CD4-positive, alpha-beta T cell treated with Interleukin-17A for 1 hour (primary cell): ENCODE results near the gene ENPP3.

Experiments used
- DNase-seq: peaks from one replicate; pipeline ENCODE4 v3.0.0-alpha.2; 2020

ENPP3 gene

DNA sequence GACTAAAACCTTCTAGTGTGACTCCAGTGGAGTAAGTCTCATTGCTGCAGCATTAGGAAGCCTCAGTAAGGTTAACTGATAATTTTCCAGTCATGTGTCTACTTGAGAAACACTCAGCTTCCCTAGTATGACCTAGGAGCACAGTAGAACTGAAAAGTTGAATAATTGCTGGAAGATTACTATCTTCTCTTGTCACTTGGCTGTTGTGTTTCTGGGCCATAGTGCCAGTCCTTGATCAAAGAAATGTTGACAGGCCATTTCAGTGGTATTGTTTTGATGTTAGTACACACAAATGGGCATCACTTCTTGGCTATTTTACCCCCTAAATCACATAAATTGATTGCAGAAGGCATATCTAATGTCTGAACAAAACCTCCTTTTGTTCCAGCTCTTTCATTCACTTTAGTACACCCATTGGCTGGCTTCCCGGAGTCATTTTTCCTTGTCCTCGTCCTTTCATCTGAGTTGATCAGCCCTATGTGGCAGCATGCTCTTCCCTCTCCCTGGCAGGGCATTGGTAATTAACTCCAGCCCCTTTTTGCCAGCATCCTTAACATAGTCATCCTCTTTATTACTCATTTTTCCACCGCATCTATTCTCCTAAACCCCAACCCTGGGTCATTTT lies 6.0 kb downstream of the ENPP3 start:
- no peak for DNase-seq

DNA sequence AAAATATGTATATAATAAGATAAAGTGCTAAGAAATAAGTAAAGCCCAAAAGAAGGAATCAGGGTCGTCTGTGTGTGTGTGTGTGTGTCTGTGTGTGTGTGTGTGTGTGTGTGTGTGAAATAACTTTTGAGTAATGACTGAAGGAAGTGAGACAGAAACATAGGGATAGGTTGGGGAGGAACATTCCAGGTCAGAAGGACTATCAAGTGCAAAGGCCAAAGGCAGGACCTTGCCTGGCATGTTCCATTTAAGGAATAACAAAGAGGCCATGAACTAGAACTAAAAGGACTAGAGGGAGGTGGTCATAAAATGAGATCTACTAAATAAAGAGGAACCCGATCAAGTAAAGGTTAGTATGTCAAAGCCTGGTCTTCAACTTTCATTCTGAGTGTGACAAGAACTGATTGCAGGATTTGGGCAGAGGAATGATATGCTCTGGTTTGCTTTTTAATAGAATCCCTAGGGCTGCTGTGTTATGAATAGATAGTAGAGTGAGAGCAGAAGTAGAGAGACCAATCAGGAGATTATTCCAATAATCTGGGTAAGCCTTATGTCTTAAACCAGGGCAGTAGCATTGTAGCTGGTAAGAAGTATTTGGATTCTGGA lies 6.9 kb downstream of the ENPP3 start:
- no peak for DNase-seq

DNA sequence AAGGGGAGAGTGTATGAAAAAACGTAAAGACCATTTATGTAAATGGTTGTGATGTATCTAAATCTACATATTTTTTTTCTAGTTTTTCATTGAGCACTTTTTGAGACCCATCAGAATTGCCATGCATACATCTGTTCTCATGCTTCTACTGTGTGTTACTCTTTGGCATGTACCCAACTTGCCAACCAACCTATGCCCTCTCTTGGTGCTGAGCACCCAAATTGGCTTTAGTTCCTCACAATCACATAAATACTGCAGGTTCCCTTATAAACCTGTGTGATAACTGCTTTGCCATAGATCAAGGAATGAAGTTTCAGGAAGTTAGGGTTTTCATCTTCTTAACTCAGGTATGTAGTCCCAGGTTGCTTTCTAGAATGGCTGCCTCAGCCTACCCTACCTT lies 7.8 kb downstream of the ENPP3 start:
- DNase-seq, result no peak

DNA sequence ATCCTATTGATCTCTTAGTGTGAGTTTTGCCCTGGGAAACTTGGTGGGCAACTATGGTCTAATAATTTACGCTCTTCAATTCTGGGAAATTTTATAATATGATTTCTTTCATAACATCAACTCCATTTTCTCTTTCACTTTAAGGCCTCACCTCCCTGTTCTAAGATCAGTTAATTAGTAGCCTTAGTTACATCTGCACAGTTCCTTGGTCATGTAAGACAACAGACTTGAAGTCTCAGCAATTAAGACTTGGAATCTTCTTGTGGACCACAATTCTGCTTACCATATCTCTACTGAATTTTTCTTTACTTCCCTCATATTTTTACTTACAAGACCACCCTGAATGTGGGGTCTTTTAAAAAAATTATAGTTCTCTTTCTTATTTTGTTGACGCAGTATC lies 8.7 kb downstream of the ENPP3 start:
- no peak for DNase-seq

DNA sequence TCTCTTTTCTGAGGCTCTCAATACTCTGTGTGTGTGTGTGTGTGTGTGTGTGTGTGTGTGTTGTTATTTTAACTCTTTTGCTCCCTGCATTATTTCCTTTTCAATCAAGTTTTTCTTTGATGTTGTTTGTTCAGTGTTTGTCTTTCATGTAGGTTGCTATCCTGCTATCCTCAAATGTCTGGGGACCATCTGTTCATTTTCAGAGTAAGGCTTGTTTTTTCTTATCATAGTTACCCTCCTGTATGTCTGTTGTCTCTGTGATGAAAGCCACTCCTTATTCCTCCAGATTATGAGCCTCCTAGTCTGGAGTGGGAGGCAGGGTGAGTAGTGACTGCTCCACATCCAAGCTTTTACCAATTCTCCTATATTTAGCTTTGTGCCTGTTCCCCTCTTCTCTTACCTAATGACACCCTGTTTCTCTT lies 9.2 kb downstream of the ENPP3 start:
- no peak for DNase-seq

DNA sequence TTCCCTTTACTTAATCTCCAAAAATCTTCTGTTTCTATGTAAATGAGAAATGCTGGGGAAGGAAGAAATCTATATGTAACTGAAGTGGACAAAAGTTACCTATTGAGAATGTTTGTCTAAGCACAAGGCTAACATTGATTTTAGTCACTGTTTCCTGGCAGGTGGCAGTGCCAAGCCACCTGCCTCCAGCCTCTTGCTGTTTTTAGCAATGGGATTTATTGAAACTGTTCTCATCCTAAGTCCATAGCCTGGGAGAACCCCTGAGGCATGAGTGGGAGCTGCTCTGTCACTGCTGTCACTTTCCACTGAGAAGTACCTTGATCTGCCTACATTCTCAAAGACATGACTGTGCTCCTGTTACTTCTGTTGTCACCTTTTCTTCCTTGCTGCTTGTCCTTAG lies 14.7 kb downstream of the ENPP3 start:
- DNase-seq, result no peak

DNA sequence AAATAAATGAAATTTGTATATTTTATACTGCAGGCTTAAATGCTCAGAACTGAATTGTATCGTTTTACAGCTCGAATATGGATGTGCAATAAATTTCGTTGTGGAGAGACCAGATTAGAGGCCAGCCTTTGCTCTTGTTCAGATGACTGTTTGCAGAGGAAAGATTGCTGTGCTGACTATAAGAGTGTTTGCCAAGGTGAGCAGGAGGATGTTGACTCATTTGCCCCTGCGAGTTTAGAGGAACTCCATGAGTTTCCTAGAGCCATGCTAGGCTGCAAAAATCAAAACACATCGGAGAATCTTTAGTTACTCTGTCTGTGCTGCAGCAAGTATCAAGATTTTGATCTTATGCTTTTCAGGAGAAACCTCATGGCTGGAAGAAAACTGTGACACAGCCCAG lies 15.4 kb downstream of the ENPP3 start:
- DNase-seq, result no peak

DNA sequence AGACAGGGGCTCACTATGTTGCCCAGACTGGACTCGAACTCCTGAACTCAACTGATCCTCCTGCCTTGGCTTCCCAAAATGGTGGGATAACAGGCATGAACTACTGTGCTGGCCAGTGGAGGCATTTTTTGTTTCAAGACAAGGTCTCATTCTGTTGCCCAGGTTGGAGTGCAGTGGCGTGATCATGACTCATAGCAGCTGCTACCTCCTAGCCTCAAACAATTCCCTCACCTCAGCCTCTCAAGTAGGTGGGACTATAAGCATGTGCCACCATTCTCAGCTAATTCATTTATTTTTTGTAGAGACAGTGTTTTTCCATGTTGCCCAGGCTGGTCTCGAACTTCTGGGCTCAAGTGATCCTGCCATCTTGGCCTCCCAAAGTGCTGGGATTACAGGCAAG lies 17.2 kb downstream of the ENPP3 start:
- DNase-seq, result no peak

DNA sequence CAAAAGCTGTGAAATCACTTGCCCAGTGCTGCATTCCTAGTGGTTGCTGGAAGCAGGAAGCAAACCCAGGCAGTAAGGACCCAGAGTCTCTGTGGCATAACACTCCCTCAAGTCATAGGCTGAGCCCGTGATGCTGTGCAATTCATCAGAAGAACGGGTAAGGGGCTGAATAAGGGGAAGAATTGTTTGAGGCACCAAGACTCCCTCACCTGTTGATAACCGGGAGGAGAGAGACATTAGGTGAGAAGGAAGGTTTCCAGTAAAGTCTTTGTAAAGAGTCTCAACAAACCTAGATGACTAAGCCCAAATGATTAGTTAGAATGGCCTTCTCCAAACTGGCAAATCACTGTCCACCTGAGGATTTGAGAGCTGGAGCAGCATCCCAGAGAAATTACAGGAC lies 18.3 kb downstream of the ENPP3 start:
- DNase-seq, result no peak

DNA sequence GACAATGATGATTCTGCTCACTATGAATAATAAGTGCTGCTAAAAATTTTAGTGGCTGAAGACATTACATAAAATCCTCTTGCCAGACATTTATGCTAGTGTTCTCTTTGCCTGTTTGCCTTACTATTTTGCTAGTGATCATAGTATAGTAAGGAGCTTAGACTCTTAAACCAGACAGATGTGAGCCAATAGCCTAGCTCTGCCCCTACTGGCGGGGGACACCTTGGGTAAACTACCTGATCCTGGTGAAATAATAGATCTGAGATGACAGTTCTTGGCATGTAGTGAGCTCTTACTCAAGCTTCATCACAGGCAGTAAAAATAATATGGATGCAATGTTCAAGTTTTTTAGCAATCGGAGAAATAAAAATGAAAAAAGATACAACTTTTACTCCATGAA lies 18.8 kb downstream of the ENPP3 start:
- no peak for DNase-seq

DNA sequence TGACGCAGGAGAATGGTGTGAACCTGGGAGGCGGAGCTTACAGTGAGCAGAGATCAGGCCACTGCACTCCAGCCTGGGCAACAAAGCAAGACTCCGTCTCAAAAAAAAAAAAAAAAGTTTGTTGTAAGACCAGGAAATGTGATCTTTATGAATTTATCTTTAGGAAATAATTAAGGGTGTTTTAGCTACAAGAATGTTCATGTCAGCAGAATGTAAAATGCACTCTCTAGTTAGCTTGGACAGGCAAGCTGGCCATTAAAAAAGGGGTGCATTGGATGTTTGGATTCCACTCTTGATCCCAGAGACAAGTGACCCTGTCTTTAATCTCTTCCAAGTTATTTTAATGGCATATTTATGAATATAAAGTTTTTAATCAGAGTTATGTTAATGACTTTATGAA lies 19.6 kb downstream of the ENPP3 start:
- DNase-seq, result no peak

DNA sequence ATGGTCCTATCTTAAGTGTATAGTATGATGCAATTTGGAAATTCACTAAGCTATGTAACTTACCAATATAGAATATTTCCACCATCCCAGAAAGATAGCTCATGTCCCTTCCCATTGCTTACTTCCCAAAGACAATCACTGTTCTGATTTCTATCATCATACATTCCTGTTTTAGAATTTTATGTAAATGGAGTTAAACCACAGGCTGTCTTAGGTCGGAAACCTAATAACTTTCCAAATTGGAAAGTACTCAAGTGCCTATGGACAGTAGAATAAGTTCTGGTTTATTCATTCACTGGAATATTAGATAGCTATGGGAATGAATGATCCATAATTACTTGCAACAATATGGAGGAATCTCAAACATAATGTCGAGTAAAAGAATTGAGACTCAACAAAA lies 20.1 kb downstream of the ENPP3 start:
- DNase-seq, result no peak

DNA sequence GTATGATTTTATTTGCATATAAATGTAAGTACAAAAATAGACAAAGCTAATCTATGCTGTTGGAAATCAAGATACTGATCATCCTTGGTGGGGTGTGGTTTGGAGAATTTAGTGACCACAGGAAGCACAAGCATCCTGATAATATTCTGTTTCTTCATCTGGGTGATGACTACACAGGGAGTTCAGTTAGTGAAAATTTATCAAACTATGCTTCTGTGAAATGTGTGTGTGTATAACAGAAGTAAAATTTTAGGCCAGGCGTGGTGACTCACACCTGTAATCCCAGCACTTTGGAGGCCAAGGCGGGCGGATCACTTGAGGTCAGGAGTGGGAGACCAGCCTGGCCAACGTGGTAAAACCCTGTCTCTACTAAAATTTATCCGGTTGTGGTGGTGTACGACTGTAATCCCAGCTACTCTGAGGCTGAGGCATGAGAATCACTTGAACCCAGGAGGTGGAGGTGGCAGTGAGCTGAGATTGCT lies 20.6 kb downstream of the ENPP3 start:
- no peak for DNase-seq

DNA sequence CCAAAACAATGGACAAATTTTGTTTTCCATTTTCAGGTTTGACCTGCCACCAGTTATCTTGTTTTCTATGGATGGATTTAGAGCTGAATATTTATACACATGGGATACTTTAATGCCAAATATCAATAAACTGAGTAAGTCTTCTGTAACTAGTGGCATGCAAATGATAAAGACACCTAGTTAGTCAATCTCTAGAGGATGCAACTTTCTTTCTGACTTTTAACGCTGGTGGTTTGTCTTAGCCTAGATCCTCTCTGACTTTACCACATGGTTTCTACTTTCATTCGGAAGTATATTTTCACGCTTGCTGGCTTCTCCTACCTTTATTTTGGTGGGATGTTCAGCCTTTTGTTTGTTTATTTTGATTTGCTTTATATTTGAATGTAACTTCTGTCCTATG lies 21.2 kb downstream of the ENPP3 start:
- no peak for DNase-seq

DNA sequence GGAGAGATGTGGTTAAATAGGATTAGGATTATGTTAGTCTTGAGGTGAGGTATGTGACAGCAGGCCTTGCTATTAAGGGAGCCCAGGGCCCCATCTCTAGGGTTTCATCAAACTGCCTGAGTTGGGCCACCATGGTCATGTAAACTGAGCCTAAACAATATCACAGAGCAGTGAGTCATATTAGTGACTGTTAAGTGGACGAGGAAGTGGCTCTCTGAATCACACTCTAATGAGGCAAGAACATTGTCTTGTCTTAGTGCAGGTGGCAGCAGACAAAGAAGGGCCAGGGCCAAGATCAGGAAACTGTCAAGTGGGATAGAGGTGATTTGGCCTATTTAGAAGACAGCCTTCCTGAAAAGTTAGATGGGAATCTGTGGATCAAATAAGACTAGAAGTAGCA lies 23.1 kb downstream of the ENPP3 start:
- DNase-seq, result no peak

DNA sequence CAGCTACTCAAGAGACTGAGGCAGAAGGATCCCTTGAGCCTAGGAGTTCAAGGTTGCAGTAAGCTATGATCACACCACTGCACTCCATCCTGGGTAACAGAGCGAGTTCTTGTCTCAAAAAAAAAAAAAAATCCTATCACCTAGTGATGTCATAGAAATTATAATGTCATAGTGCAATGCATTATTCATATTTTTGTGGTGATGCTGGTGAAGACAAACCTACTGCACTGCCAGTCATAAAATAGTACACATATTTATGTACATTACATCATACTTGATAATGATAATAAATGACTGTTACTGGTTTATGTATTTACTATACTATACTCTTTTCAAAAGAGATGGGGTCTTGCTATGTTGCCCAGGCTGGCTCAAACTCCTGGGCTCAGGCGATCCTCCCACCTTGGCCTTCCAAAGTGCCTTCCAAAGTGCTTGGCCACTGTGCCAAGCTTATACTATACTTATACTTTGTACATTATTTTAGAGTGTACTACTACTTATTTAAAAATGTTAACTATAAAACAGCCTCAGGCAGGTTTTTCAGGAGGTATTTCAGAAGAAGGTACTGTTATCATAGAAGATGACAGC lies 26.6 kb downstream of the ENPP3 start:
- DNase-seq, result no peak

DNA sequence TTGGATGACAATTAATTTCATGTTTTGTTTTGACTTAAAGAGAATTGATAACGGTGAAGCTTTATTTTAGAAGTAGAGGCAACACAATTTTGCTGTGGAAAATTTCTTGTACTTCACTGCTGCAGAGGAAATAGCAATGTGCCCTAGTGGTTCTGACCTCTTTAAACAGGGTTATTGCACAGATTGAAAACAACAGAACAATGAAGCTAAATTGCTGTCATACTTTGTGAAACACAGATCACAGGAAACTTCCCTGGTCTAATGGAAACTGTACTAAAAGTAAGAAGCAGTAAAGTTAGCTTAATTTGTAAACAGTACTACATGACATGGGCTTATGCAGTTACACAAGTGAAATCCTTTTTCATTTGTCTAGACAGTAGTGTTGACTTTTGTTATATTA lies 32.8 kb downstream of the ENPP3 start:
- no peak for DNase-seq

DNA sequence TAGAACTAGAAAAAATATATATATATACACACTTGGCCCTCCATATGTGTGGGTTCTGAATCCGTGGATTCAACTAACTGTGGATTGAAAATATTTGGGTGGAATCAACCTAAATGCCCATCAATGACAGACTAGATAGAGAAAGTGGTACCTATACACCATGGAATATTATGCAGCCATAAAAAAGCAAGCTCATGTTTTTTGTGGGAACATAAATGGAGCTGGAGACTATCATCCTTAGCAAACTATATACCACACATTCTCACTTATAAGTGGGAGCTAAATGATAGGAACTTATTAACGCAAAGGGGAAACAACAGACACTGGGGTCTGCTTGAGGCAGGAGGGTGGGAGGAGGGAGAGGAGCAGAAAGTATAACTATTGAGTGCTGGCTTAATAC lies 36.1 kb downstream of the ENPP3 start:
- DNase-seq, result no peak

DNA sequence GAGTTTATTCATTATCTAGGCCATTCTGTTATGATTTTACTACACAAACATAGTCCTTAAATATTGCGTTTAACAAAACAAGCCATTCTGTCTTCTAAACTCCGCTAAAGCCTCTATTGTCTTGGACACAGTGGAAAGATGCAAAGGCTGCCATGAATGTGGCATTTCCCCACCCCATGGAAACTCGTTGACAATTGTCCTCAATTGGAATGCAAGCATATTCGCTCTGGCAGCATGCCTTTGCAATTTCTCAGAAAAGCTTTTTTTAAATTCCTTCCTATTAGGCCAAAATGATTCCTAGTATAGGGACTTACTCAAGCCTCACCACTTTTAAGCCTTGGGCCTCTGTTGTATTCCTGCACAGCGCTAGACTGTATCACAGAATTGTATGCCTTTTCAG lies 41.3 kb downstream of the ENPP3 start:
- DNase-seq, result no peak

DNA sequence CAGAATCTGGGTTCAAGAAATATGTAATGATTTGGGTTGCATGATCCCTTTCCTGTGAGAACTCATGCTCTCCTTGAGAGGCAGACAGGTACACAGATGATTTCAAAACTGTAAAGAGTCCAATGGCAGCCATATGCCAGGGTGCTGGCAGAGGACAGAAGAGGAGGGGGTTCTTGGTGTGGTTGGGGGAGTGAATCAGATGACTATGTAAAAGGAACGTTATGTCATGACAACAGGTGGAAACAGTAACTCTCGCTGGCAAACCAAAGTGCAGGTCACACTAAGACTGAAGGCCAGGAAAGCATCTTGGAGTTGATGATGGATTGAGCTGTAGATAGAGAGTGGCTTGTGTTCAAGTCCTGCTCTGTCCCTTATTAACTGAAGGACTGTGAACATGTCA lies 43.8 kb downstream of the ENPP3 start:
- no peak for DNase-seq

DNA sequence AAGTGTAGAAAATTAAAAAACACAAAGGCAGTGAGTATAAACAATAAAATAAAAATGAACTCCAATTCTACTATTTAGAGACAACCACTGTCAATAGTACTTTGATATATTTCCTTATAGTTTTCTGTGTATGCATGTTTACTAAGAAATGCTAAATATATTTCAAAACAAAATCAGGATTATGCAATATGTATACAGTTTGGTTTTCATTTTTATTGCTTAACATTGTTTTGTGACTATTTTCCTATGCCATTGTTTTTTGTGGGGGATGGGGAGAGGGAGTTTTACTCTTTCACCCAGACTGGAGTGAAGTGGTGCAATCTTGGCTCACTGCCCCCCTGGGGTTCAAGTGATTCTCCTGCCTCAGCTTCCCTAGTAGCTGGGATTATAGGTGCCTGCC lies 44.5 kb downstream of the ENPP3 start:
- no peak for DNase-seq

DNA sequence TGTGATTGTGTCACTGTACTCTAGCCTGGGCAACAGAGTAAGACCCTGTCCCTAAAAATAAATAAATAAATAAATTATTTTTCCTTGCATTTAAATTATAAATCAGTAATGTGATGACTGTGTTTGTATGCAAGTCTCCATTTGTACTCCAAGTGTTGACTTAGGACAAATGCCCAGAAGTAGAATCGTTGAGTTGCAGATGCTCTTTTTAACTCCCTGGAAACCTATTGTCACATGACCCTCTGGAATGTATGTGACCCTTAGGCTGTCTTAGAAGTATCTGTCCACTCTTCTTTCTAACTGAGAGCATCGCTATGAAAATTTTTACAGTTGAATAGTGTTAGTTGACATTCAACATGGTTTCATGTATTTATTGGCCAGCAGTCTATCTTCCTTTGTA lies 45.3 kb downstream of the ENPP3 start:
- DNase-seq, result no peak

DNA sequence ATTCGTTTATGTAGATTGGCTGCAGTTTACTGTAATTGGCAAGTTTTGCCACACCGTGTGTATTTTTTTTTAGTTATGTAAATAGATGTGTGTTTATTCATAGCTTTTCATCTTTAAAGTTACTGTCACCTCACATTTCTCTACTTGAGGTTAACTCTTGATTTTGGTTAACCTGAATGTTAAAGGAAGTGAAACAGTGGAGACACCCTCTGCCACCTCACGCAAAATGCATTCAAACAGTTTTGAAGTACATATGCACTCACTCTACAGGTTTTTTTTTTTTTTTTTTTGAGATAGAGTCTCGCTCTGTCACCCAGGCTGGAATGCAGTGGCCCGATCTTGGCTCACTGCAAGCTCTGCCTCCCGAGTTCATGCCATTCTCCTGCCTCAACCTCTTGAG lies 46.4 kb downstream of the ENPP3 start:
- no peak for DNase-seq

DNA sequence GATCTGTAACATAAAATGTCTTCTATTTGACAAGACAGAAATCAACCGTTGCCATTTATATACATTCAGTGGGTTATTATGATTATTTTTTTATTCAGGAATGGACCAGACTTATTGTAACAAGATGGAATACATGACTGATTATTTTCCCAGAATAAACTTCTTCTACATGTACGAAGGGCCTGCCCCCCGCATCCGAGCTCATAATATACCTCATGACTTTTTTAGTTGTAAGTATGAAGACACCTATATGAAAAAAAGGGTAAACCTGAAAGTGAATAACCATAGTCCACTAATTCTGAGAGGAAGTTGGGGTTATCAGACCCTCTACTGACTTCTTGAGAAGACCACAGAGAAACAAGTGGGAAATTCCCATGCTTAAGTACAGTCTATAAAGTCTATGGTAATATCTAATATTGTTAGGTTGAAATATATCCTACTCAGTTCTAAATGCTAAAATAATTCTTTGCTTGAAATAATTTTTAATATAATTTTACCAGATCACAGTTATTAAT lies 48.2 kb downstream of the ENPP3 start:
- no peak for DNase-seq

DNA sequence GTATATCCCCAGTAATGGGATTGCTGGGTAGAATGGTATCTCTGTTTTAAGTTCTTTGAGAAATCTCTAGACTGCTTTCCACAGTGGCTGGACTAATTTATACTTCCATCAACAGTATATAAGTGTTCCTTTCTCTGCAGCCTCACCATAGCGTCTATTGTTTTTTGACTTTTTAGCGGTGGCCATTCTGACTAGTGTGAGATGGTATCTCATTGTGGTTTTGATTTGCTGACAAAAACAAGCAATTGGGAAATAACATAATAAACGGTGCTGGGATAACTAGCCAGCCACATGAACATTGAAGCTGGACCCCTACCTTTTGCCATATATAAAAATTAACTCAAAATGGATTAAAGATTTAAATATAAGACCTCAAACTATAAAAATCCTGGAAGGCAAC lies 49.9 kb downstream of the ENPP3 start:
- DNase-seq, result no peak
